Natural killer cell (primary cell): Measurements from ENCODE around the gene ENDOV. TPM values are rescaled to one million over a fixed set of nuclear protein-coding genes. Genes with fewer than 3 reads are reported as not detected.
A peak's percentile ranks its signal among the peaks of the same experiment; 100 is the strongest.

Source experiments
- ATAC-seq, 3 donors: fragments of 150-1000 bp in 2 of 3; fragments of 200-7000 bp in 1 of 3; cut with Tn5 transposase; 1 replicate in 1 of 3; 2 replicates in 2 of 3; pipeline ENCODE4 v1.10.0; 2021; ENCODE audit warnings: mild to moderate bottlenecking in 2 of 3, moderate library complexity in 2 of 3
- DNase-seq, 2 donors: peaks; one replicate each; pipeline versions ENCODE4 v3.0.0 to v3.0.0-alpha.2; 2013 to 2021; ENCODE audit warnings: mixed read lengths in 1 of 2
- H3K27ac ChIP-seq: one replicate; pipeline ENCODE4 v1.5.1; 2013; ENCODE audit warnings: mild to moderate bottlenecking, low read length
- H3K27me3 ChIP-seq: one replicate; pipeline ENCODE4 v1.6.1; 2013; ENCODE audit warnings: low read length; ENCODE audit not compliant: control insufficient read depth, insufficient read depth
- H3K36me3 ChIP-seq: one replicate; pipeline ENCODE4 v1.6.1; 2013; ENCODE audit warnings: low read length; ENCODE audit not compliant: control insufficient read depth, insufficient read depth
- H3K4me1 ChIP-seq: one replicate; pipeline ENCODE4 v1.6.1; 2013; ENCODE audit warnings: low read length; ENCODE audit not compliant: control insufficient read depth, insufficient read depth
- H3K4me3 ChIP-seq: one replicate; pipeline ENCODE4 v1.5.1; 2013; ENCODE audit warnings: low read length
- H3K9me3 ChIP-seq: one replicate; pipeline ENCODE4 v1.6.1; 2013; ENCODE audit warnings: low read length; ENCODE audit not compliant: control insufficient read depth, insufficient read depth
- H3K27ac Mint-ChIP-seq, 2 donors: one replicate each; pipeline ENCODE4 v1.8.0; 2022; ENCODE audit warnings: mild to moderate bottlenecking in 2 of 2, mixed read lengths in 2 of 2, moderate library complexity in 1 of 2
- H3K27me3 Mint-ChIP-seq, 2 donors: one replicate each; pipeline ENCODE4 v1.8.0; 2022; ENCODE audit warnings: low read depth in 2 of 2, mixed read lengths in 2 of 2
- H3K36me3 Mint-ChIP-seq: one replicate; pipeline ENCODE4 v1.8.0; 2022; ENCODE audit warnings: mixed read lengths
- H3K4me1 Mint-ChIP-seq, 2 donors: one replicate each; pipeline ENCODE4 v1.8.0; 2022; ENCODE audit warnings: mixed read lengths in 2 of 2
- H3K4me3 Mint-ChIP-seq: one replicate; pipeline ENCODE4 v1.8.0; 2022; ENCODE audit warnings: mild to moderate bottlenecking, moderate library complexity, mixed read lengths
- H3K9me3 Mint-ChIP-seq, 2 donors: one replicate each; pipeline ENCODE4 v1.8.0; 2022; ENCODE audit warnings: mixed read lengths in 2 of 2
- CTCF ChIP-seq: fragments of 200-600 bp; IDR thresholded peaks from one replicate; pipeline ENCODE4 v1.8.0; 2022; ENCODE audit warnings: antibody characterized with exemption
- WGBS: methylation state at CpG from one replicate; pipeline ENCODE4 v1.1.7; 2013; ENCODE audit warnings: missing lambda C conversion rate; ENCODE audit not compliant: insufficient coverage; 5-methylcytosine and 5-hydroxymethylcytosine counted together
- intact Hi-C: fragments of 100-400 bp; cut with micrococcal nuclease; formaldehyde crosslinking; loops from one replicate; pipeline ENCODE4 v1.14.2; 2022
- total RNA-seq, 4 donors: library from RNA; stranded (reverse); fragments of 120-200 nt in 1 of 4; gene quantifications; one replicate each; pipeline versions ENCODE4 v1.2.3 to v1.2.4, GENCODE V29; 2013 to 2022

Gene ENDOV
- total RNA-seq, 3 donors from 2014 or later (not counting 1 experiment from before 2014, with no cell fraction given): 17.7 to 24.9 (median 18.8) TPM

DNA sequence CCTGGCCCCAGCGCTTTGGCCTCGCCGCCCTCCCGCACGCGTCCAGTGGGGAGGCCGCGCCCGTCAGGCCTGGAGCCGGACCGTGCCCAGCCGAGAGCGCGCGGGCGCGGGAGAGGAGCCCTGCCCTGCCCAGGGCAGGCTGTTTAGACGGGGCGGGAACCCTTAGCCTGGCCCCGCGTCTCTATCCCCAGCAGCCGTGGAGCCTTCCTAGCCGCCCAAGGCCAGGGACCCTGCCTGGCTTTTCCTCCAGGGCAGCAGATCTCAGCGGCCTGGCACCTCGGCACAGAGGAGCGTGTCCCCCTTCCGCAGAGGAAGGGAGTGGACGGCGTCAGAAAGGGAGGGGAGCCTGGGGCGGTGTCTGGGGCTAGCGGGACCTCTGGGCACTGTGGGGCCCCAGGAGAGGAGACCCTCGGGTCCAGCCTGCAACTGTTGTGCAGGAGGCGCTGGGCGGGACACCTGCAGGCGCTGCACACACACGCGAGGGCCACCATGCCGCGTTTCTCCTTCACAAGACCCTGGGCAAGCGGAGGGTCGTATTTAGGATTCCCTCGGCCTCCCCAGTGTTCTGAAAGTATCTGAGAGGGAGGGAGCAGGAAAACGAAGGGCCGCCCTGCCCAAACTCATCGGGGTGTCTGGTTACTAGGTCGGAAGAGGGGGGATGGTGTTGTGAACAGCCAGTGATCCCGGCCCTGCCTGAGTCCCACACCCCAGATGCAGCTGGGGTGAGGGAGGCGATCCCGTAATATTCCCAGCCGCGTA, 63.7 kb downstream of the ENDOV start:
- peaks cover 44% of the 10 kb centered on the region for H3K4me1 ChIP-seq
- intact Hi-C loops: no loop called here
- no peak overlapping the region for H3K27ac Mint-ChIP-seq

GRCh38 chr17:80479246-80479566, 64.2 kb downstream of the ENDOV start:
- H3K36me3 ChIP-seq: no peaks in the 10 kb centered on the region
- peaks cover 38% of the 10 kb centered on the region for H3K4me1 ChIP-seq
- H3K27me3 ChIP-seq: peaks cover 52% of the 10 kb centered on the region
- Mint-ChIP-seq H3K9me3 (no peaks in the 10 kb centered on the region), H3K27ac (no peak overlapping the region), H3K4me3 (peak overlapping the region; percentile 55), H3K36me3 (no peaks in the 10 kb centered on the region), H3K27me3 (peaks cover 40 to 56% of the 10 kb centered on the region in 2 donors), H3K4me1 (peaks cover 13 to 23% of the 10 kb centered on the region in 2 donors)
- H3K27ac ChIP-seq: no peak overlapping the region
- ATAC-seq: no peak
- intact Hi-C loops: no loop called here
- peaks cover 3% of the 10 kb centered on the region for H3K9me3 ChIP-seq
- no peak for TF ChIP-seq CTCF
- no peak for DNase-seq
- H3K4me3 ChIP-seq: no peak overlapping the region
- WGBS: 57% methylated on average over 9 of the region's 9 CpGs

More for the DNA sequence above, 63.7 kb downstream of the ENDOV start:
- H3K4me1 Mint-ChIP-seq: peaks cover 14 to 28% of the 10 kb centered on the region in 2 donors
- H3K9me3 ChIP-seq: peaks cover 3% of the 10 kb centered on the region
- TF ChIP-seq CTCF: no peak
- H3K9me3 Mint-ChIP-seq: no peaks in the 10 kb centered on the region
- no peak overlapping the region for H3K4me3 ChIP-seq
- H3K27ac ChIP-seq: no peak overlapping the region
- H3K4me3 Mint-ChIP-seq: peak overlapping the region; percentile 55
- ATAC-seq: no peak
- H3K36me3 Mint-ChIP-seq: no peaks in the 10 kb centered on the region
- WGBS: 7% methylated on average over 51 of the region's 51 CpGs
- peaks cover 40 to 56% of the 10 kb centered on the region in 2 donors for H3K27me3 Mint-ChIP-seq
- no peaks in the 10 kb centered on the region for H3K36me3 ChIP-seq
- no peak for DNase-seq
- peaks cover 57% of the 10 kb centered on the region for H3K27me3 ChIP-seq

DNA sequence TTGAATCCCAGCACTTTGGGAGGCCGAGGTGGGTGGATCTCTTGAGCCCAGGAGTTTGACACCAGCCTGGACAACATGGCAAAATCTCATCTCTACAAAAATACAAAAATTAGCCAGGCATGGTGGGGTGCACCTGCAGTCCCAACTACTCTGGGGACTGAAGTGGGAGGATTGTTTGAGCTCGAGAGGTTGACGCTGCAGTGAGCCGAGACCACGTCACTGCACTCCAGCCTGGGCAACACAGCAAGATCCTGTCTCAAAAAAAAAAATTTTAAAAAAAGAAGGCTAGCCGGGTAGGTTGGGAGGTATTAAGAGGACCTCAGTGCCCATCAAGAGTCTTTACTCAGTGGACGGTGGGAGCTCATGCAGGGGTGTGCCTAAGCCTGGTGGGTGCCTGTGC, 65.3 kb downstream of the ENDOV start:
- Mint-ChIP-seq H3K4me1 (peaks cover 2 to 12% of the 10 kb centered on the region in 2 donors), H3K36me3 (no peaks in the 10 kb centered on the region), H3K27me3 (peaks cover 40 to 45% of the 10 kb centered on the region in 2 donors), H3K9me3 (no peaks in the 10 kb centered on the region), H3K27ac (no peak overlapping the region), H3K4me3 (no peak overlapping the region)
- H3K36me3 ChIP-seq: no peaks in the 10 kb centered on the region
- ATAC-seq (no peak), DNase-seq (no peak)
- WGBS: 83% methylated on average over 7 of the region's 7 CpGs
- H3K4me1 ChIP-seq: peaks cover 28% of the 10 kb centered on the region
- H3K9me3 ChIP-seq: no peaks in the 10 kb centered on the region
- intact Hi-C loops: no loop called here
- H3K27ac ChIP-seq: no peak overlapping the region
- peaks cover 41% of the 10 kb centered on the region for H3K27me3 ChIP-seq
- TF ChIP-seq CTCF: no peak
- H3K4me3 ChIP-seq: no peak overlapping the region
